ENCODE results near the gene LIN7A.

DNA sequence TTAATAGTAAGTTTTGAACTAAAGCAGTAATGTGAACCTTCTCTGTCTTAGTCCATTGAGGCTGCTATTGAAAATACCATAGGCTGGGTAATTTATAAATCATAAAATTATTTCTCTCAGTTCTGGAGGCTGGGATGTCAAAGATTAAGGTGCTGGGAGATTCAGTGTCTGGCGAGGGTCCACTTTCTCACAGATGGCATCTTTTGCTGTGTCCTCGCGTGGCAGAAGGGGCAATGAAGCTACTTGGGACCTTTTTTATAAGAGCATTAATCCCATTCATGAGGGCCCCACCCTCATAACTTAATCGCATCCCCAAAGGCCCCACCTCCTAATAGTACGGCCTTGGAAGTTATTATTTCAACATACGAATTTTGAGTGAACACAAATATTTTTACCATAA, 28.4 kb downstream of the LIN7A start:
- TF ChIP-seq, protein P1, sequence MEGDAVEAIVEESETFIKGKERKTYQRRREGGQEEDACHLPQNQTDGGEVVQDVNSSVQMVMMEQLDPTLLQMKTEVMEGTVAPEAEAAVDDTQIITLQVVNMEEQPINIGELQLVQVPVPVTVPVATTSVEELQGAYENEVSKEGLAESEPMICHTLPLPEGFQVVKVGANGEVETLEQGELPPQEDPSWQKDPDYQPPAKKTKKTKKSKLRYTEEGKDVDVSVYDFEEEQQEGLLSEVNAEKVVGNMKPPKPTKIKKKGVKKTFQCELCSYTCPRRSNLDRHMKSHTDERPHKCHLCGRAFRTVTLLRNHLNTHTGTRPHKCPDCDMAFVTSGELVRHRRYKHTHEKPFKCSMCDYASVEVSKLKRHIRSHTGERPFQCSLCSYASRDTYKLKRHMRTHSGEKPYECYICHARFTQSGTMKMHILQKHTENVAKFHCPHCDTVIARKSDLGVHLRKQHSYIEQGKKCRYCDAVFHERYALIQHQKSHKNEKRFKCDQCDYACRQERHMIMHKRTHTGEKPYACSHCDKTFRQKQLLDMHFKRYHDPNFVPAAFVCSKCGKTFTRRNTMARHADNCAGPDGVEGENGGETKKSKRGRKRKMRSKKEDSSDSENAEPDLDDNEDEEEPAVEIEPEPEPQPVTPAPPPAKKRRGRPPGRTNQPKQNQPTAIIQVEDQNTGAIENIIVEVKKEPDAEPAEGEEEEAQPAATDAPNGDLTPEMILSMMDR (IDR thresholded peaks at IDR 0.05), result no peak
- TF ChIP-seq POLR2A (IDR thresholded peaks at IDR 0.05; ENCODE audit: low read depth) (no peak), POLR2AphosphoS5 (IDR thresholded peaks at IDR 0.05) (no peak)

All from esophagus muscularis mucosa (tissue), 3 donors.